Bone marrow (tissue), 2 donors: ENCODE measurements around the gene HS2ST1.
"Not testable (repeated sequence)": the region's sequence is repeated elsewhere in the genome, so short reads cannot be mapped to it uniquely, and the experiment has no call there.

Experiments
- DNase-seq, 2 donors: peaks; one replicate each; lab custom pipeline; 2025; lab: John Stamatoyannopoulos, UW

HS2ST1 gene

GRCh38 chr1:86925742-86926141 is 11.3 kb downstream of the HS2ST1 start:
- no peak for DNase-seq

DNA sequence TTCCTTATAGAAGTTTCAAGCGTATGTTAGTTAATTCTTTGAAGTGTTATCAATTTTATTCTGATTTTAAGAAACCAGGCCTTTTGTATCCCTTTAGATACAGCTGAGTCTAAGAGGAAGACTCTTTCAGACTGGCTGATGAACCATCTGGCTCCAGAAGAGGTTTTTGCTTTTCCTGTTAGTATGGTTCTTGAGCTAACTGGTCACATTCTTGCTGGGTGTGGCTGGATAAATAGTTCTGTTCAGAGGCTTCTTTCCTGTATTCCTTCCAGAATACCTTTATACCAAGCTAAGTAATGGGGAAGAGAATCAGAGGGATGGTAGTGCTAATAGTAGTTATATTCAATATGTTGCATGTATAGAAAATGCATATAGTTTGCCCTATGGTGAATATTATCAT is 12.4 kb downstream of the HS2ST1 start:
- DNase-seq, result no peak

DNA sequence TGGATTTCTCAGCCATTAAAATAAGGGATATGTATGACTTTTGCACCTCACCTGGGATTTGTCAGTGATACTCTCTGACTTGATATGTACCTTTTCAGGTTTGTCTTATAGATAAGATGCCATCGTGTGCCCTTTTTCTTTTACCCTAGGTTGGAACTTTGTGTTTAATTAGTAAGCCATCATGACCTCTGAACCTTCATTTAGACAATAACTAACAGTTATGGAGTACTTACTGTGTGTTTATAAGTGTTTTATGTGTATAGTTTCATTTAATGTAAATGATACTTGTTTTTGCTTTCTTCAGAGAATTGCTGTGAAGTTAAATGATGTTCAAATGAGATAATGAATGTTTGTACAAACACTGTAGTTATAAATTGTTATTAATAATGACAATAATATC is 14.4 kb downstream of the HS2ST1 start:
- DNase-seq, result no peak

DNA sequence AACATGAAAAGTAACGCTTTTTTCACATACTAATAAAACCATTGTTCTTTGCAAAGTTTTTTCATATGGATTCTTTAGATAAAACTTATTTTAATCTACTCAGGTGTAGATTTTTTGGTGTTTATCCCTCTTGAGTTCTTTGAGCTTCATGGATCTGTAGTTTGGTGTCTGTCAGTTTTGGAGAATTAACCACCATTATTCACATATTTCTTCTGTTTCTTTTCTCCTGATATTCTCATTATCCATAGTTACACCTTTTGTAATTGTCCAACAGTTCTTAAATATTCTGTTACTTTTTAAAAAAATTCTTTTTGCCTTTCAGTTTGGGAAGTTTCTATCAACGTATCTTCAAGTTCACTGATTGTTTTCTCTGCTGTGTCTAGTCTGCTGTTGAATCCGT is 18.6 kb downstream of the HS2ST1 start:
- no peak for DNase-seq

- no peak for DNase-seq
Observed at GRCh38 chr1:86933562-86934377, 19.3 kb downstream of the HS2ST1 start.

- no peak for DNase-seq
Observed at GRCh38 chr1:86938450-86938849, 24.0 kb downstream of the HS2ST1 start.

DNA sequence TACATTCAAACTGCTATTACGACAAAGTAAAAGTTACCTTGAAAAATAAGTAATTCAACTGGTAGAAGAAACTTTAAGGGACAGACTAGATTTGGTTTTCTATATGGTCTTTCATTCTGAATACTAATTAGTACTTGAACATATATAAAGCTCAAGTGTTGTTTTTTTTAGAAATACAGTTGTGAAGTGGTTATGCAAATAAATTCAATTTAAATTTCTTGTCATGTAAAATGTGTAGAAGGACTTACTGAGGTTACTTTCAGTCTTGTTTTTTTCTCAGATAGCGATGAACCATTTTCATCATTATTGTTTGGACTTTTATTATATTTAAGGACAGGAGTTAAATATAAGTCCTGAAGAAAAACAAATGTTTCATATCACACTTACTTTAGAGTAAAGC is 24.4 kb downstream of the HS2ST1 start:
- no peak for DNase-seq

DNA sequence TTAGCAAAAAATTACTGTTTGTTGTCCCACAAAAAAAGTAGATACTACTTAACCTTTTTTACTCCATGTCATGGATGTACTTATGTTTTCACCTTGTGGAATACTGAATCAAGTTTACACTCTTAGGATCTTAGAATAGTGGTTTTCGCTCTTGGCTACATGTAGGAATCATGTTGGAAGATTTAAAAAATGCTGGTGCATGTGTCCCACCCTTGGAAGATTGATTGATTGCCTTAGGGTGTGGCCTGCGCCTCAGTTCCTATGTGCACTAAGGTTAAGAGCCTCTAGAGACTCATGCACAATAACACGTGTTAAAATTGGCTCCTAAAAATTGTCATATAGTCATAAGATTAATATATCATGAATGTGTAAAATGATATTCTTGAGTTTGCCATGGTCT is 25.0 kb downstream of the HS2ST1 start:
- DNase-seq, result no peak

DNA sequence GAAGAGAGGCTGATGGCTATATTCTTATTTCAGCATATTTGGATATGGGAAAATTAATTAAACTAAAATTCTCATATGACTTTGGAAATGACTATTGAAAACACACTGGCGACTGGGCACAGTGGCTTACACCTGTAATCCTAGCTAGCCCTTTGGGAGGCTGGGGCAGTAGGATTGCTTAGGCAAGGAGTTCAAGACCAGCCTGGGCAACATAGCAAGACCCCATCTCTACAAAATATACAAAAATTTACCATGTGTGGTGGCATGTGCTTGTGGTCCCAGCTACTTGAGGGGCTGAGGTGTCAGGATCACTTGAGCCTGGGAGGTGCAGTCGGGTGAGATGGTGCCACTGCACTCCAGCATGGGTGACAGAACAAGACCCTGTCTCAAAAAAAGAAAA is 26.2 kb downstream of the HS2ST1 start:
- DNase-seq, result no peak

GRCh38 chr1:86942042-86942441 is 27.6 kb downstream of the HS2ST1 start:
- no peak for DNase-seq

DNA sequence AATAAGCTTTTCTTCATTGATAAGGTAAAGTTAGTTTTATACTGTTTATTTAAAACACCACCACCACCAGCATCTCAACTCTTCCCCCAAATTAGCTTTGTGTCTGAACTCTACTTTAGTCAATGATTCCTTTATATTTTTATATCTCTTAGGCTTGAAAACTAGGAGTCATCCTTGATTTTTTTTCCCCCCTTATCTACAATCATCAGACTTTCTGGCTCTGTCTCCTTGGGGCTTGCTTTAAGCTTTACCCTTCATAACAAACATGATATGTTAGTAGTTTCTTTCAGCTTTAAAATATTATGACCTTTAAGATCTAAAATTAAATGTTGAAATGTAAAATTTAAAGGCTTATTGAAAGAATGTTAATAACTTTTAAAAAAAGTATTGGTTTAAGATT is 28.3 kb downstream of the HS2ST1 start:
- no peak for DNase-seq

DNA sequence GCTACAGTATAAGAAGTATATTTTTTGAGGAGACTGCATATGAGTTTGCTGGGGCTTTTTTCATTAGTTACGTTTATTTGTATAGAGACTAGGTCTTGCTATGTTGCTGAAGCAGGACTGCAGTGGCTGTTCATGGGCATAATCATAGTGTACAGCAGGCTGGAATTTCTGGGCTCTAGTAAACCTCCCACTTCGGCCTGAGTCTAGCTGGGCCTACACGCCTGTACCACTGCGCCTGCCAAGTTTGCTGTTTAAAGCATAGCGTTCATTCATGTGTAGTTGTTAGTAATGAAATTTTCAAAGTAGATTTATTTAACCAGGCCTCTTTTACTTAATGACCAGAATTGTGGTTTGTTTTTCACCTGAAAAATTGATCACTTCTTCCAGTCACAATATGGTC is 33.8 kb downstream of the HS2ST1 start:
- DNase-seq, result no peak

DNA sequence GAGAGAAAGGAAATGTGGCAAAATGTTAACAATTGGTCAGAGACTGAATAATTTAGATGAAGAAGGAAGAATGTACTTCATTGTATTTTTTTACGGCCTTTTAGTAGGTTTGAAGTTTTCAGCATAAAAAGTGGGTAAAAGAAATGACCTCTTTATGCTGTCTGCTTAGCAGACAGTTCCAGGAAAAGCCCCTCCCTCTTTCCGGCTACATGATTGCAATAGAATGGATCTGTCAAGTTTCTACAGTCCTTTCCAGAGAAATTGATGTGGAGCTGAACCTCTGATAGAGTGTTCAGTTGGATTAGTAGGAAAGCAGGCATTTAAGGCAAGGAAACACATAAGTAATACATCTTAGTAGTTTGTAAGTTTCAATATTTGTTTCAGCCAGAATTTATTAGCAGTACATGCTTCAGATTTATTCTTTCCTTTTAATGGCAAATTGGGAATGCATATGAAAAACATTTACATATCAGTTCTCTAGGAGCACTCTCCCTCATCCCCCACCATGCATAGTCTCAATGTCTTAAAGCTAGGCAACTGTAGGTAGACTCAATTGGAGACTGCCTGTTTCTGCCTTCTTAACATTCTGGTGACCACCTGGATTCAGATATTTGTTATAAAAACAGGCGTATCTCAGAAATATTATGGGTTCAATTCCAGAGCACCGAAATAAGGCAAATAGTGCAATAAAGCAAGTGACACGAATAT is 36.4 kb downstream of the HS2ST1 start:
- no peak for DNase-seq

DNA sequence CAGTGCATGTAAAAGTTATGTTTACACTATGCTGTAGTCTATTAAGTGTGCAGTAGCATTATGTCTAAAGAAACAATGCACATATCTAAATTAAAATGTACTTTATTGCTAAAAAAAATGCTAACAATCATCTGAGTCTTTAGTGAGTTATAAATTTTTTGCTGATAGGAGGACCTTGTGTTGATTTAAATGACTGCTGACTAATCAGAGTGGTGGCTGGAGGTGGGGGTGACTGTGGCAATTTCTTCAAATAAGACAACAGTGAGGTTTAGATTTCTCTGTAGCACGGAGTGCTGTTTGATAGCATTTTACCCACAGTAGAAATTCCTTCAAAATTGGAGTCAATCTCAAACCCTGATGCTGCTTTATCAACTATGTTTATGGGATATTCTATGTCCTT is 37.0 kb downstream of the HS2ST1 start:
- DNase-seq, result no peak

- no peak for DNase-seq
Observed at GRCh38 chr1:86953167-86953566, 38.7 kb downstream of the HS2ST1 start.

DNA sequence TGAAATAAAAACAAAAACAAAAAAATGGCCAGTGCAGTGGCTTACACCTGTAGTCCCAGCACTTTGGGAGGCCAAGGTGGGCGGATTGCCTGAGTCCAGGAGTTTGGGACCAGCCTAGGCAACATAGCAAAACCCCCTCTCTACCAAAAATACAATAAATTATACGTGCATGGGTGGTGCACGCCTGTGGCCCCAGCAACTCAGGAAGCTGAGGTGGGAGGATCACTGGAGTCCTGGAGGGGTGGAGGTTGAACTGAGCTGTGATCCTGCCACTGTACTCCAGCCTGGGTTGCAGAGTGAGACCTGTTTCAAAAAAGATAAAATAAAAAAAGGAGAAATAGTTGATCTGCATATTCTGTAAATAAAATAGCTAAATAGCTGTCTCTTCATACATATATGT is 41.2 kb downstream of the HS2ST1 start:
- DNase-seq, result no peak

DNA sequence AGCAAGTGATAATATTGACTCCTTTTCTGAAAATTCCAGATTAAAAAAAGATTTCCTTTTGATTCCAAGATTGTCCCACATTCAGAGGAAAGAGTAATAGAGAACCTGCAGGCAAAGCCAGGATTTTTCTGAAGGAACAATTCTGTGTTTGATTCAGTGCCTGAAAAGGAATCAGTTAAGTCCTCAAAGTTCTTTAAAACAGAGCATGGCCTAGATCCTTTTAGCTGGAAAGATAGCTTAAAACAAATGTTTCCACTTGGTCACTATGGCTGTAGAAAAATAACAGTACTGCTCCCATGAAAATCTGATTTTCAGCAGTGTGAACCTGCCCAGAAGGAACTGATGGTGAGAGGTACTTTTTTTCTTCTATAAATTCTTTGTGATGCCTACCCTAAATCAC is 41.8 kb downstream of the HS2ST1 start:
- no peak for DNase-seq

- no peak for DNase-seq
Observed at GRCh38 chr1:86957221-86957620, 42.8 kb downstream of the HS2ST1 start.

- no peak for DNase-seq
Observed at GRCh38 chr1:86960548-86960947, 46.1 kb downstream of the HS2ST1 start.

GRCh38 chr1:86963841-86964240 is 49.4 kb downstream of the HS2ST1 start:
- DNase-seq, result not testable (repeated sequence)

- peak in 1 of 2 donors; percentile 7 for DNase-seq
Observed at GRCh38 chr1:86965012-86965826, 50.8 kb downstream of the HS2ST1 start.

- no peak for DNase-seq
Observed at GRCh38 chr1:86965827-86966182, 51.4 kb downstream of the HS2ST1 start.

DNA sequence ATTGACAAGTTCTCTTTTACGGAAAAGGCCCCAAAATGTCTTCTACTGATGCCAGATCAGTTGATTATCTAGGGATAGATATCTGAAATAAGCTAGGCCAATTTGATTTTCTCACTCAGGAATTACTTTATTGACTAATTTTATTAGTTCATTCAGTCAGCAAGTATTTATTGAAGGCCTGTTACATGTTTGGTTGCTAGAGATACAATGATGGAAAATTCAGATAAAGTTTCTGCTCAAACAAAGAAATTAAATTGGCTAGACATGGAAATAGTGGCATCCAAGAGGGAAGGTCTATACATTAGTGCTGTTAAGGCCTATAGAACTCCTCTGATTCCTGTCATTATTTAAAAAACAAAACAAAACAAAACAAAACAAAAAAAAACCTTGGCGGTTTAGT is 56.5 kb downstream of the HS2ST1 start:
- DNase-seq, result no peak
